ENCODE measurements around the gene NPDC1.
"Not testable (repeated sequence)": the region's sequence is repeated elsewhere in the genome, so short reads cannot be mapped to it uniquely, and the experiment has no call there.

The NPDC1 gene

DNA sequence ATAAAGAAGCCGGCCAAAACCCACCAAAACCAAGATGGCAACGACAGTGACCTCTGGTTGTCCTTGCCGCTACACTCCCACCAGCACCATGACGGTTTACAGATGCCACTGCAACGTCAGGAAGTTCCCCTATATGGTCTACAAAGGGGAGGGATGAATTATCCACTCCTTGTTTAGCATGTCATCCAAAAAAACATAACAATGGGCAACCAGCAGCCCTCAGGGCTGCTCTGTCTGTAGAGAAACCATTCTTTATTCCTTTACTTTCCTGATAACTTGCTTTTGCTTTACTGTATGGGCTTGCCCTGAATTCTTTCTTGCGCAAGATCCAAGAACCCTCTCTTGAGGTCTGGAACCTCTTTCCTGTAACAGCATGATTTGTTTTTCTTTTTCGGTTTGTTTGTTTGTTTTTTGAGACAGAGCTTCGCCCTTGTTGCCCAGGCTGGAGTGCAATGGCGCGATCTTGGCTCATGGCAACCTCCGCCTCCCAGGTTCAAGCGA lies 29.3 kb upstream of the NPDC1 start:
- in situ Hi-C loops (cut with MboI; ENCODE audit: low sequenced_read_pairs) = no loop called here

DNA sequence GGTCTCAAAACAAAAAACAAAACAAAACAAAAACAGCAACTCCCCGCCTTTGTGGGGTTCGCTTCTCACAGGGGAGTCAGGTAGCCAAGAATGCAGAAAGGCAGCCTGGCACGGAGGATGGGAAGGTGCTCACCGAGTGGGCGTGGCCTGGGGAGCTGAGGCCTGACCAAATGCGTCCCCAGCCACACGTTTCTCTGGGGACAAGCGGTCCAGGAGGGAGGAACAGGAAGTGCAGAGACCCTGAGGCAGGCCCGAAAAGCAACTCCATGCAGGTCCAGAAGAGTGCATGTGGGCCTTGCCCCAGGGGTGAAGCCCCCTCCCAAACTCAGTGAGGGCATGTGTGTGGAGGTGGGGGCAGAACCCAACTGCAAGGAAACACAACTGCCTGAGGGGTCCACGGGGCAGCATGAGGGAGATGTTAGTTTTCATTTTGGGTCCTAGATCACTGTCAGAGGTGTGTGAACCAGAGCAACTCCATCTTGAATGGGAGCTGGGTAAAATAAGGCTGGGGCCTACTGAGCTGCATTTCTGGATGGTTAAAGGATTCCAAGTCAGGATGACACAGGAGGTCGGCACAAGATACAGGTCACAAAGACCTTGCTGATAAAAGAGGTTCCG lies 28.8 kb upstream of the NPDC1 start:
- in situ Hi-C loops (cut with MboI; ENCODE audit: low sequenced_read_pairs) = no loop called here

DNA sequence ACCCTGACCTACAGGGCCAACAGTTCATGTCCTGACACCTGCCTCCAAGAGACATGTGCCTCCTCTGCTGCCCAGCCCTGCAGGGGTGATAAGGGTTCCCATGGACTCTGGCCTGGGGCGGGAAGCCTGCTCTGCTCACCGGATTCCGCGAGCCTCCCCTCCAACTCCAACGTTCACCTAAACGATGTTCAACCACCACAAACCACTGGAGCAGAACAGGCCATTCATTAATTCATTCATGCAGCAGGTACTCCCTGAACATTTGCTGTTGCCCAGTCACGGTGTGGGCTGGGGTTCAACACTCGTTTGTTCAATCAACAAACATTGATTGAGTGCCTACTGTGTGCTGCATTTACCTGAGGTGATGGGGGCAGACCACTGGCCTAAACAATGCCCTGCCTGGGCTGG lies 28.0 kb upstream of the NPDC1 start:
- in situ Hi-C loops (cut with MboI; ENCODE audit: low sequenced_read_pairs) = no loop called here

DNA sequence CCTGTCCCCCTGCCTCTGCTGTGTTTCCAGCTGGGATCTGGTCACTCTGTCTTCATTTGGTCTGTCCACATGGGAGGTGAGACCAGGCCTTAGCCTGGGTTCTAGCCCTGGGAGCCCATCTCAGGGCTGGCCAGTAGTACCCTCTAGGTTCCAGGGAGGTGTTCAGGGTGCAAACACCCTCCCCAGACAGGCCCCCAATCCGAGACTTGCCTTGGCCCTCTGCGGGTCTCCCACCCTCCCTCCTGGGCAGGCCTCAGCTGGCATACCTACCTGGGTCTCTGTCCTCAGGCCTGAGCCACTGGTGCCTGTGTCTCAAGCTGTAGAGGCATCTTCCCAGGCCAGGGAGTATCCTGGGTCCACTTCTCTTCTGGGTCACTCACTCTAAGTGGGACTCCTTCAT lies 25.3 kb upstream of the NPDC1 start:
- in situ Hi-C loops (cut with MboI; ENCODE audit: low sequenced_read_pairs) = no loop called here

DNA sequence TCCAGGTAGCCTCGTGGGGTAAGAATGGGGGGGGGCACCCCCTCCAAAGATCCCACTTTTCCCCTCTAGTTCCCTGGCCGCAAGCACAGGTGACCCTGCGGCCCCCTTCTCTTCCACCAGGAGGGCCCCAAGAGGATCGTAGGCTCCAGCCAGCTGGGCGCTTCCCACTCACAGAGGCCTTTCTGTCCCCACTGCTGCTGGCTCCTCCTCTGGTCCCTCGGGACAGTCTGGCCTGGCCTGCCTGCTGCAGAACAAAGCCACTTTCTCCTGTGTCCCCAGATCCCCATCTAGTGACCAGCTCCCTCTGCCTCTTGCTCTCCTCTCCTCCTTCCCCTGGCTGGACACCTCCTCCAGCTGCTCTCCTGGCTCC lies 24.9 kb upstream of the NPDC1 start:
- in situ Hi-C loops (cut with MboI; ENCODE audit: low sequenced_read_pairs) = no loop called here

DNA sequence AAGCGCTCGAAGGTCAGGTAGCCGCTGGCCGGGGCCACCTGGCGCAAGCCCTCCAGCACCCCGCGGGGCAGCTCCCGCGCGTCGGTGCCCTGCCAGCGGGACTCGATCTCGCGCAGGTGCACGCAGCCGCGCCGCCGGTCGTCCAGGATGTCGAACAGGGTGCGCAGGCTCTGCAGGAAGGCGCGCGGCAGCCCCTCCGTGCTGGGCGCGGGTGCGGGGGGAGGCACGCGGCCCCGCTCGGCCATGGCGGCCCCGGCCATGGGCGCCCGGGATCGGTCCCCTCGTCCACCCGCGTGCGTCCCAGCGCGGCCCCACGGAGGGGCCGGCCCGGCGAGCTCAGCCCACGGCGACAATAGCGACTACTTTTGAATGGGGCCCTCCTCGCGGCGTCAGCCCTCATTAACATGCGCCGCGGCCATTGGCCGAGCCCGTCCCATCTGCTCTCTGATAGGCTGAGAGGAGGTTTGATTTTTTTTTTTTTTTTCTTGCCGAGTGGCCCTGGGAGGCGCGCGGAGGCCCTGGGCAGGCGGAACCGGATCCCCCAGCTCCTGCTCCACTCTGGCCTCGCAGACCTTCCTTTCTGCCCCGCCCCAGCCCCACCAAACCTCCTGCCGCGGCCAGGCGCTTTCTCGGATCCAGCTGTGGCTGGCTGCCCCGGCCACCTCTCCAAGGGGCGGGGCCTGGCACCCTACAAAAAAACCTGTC lies 24.4 kb upstream of the NPDC1 start, which contains the start of gene SAPCD2:
Gene SAPCD2 (minus strand): TSS at position 357 of the 705 bp plus-strand sequence. CDS start 97 bp downstream, at position 260.
- in situ Hi-C loops (cut with MboI; ENCODE audit: low sequenced_read_pairs) = no loop called here

DNA sequence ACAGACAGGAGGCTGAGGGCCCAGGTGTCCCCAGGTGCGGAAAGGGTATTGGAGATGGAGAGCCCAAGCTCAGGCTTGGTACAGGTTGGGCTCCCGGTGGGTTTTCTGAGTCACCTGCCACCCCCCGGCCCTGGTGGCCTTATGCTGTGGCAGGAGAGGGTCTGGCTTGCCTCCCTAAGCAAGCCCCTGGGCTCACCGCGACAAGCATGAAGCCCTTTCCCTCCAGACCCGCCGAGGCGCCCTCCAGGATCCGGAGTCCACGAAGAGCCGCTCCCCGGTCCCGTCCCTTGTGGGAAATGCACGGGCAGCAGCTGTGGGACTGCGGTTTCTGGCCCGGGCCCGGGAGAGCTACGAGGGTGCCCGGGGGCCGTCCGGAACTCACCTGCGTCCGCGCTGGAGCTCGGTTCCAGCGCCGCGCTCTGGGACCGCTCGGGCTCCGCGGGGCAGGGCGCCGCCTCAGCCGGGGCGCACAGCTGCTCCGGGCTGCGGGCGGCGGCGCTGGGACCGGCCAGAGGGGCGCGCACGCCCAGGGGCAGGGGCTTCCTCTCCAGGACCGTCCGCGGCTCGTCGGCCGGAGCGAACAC lies 23.6 kb upstream of the NPDC1 start:
- in situ Hi-C loops (cut with MboI; ENCODE audit: low sequenced_read_pairs) = no loop called here

DNA sequence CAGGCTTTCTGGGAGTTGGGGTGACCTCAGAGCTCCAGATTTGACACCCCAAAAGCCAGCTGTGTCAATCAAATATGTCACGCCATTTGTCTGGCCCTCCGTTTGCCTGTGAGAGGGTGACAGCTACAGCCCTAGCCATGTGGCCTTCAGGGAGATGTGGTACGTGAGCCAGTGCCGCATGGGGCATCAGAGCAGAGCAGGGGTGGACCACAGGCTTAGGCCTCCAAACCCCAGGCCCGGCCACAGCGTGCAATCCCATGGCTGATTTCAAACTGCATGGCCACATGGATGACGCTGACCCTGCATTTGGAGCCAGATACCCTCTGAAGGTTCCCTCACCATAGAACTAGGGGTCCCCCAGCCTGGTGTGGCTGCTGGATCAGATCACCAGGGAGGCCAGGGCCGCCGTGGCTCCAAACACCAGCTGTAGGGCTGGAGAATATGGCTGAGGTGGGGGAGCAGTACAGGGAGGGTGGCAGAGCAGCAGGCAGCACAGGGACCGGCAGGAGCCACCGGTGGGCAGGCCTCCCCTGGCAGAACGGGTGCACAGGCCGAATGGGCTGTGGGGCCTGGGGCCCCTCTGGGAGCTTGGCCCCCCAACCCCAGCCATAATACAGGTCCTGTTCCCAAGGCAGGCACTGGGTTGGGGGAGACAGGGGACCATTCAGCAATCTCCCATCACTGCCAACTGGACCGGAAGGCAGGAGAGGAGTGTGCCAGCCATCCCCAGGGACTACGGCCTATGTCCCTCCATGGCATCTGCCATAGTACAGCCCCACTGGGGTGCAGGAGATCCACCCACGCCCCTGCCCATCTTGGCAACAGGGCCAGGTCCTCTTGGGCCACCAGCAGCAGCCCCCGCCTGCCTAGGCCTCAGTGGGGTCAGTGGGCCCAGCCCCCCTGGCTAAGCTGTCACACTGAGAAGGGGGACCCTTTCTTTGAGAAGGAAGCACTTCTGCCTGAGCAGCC lies 22.8 kb upstream of the NPDC1 start:
- in situ Hi-C loops (cut with MboI; ENCODE audit: low sequenced_read_pairs) = no loop called here

DNA sequence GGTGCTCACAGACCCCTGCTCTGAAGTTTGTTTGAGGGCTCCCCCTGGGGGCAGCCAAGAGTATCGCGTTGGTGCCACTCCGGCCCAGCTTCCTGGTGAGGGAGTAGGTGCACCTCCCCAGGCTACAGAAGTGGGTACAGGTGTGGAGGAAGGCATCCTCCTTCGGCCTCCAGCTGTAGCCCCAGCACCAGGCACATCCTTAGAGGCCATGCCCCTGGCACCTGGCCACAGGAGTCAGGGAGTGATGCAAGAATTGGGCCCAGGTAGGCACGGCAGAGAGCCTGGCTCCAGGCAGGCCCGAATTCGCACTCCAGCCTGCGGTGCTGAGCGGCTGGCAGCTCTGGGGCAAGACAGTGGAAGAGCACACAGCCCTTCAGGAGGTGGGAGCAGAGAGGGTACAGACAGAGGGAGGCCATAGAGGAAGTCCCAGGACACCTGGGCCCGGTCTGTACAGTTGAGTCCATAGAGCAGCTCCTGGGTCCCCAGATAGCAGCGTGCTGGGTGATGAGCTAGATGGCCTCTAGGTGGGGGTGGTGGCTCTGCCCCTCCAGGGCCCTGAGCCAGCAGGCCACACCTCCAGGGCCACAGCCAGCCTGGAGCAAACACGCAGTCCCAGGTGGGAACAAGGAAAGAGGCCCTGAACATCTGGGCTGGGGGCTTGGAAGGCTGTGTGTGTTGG lies 22.0 kb upstream of the NPDC1 start:
- in situ Hi-C loops (cut with MboI; ENCODE audit: low sequenced_read_pairs) = no loop called here

DNA sequence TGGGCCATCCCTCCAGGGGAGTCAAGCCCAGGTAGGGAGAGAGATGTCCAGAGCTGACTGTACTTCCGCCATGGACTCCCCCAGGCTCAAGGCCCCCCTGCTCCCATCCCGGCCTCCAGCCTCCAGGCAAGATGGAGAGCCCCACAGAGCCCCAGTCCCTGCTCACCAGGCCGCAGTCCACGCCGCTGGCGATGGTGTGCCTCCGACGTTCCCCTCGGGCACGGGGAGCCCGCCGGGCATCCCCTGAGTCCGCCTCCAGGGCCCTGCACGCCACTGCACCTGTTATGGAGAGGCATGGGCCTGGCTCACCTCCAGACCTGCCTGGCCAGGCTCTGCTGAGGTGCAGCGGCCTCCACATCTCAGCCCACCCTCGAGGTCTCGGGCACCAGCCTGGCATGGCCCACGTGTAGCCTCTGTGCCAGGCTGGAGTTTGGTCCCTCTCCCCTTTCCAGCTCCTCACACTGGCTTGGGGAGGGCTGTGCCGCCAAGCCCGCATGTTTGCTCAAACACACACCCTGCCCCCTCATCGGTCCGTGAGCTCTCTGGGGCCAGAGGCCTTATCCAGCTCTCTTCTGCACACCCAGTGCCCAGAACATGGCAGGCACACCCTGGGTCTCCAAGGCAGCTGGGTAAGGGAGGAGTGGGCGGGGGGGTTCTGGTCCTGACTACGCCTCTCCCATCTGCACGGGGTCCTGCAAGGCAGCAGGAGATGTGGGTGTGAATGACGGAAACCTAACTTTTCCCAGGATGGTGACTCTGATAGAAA lies 20.3 kb upstream of the NPDC1 start:
- in situ Hi-C loops (cut with MboI; ENCODE audit: low sequenced_read_pairs) = no loop called here

DNA sequence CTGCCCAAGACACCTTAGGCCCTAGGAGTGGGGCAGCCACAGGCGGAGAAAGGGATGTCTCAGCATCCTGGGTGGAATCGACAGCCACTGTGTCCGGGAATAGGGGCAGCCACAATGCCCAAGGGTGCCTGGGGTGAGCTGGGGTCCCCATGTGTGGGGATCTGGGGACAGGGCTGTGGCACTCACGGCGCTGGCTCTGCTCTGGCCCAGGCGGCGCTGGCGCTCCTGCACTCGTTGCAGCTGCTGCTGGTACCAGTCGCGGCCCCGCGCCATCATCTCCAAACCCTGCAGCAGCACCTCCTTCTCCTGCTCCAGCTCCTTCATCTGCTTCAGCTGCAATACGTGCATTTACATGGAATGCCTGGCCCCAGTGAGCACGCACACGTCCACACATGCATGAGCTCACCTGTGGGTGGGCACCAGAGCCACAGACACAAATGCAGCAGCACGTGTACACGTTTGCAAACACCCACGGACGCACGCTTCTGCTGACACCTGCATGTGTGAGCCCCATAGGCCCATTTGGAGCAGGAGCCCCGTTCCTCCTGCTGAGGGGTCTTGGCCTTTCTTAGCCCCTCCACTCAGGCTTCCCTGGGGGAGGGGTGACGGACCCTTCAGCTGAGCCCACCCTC lies 19.5 kb upstream of the NPDC1 start:
- in situ Hi-C loops (cut with MboI; ENCODE audit: low sequenced_read_pairs) = no loop called here

DNA sequence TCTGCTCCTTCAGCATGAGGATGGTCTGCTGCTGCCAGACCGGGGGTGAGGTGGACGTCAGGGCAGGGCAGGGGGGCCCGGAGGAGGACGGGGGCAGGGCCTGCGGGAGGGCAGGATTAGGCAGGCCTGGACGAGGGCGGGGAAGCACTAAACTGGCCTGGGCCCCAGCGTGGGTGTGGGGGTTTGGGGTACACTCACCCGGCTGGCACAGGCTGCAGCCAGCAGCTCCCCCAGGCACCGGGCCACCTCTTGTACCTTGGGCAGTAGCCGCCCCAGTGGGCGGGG lies 18.8 kb upstream of the NPDC1 start:
- in situ Hi-C loops (cut with MboI; ENCODE audit: low sequenced_read_pairs) = no loop called here

DNA sequence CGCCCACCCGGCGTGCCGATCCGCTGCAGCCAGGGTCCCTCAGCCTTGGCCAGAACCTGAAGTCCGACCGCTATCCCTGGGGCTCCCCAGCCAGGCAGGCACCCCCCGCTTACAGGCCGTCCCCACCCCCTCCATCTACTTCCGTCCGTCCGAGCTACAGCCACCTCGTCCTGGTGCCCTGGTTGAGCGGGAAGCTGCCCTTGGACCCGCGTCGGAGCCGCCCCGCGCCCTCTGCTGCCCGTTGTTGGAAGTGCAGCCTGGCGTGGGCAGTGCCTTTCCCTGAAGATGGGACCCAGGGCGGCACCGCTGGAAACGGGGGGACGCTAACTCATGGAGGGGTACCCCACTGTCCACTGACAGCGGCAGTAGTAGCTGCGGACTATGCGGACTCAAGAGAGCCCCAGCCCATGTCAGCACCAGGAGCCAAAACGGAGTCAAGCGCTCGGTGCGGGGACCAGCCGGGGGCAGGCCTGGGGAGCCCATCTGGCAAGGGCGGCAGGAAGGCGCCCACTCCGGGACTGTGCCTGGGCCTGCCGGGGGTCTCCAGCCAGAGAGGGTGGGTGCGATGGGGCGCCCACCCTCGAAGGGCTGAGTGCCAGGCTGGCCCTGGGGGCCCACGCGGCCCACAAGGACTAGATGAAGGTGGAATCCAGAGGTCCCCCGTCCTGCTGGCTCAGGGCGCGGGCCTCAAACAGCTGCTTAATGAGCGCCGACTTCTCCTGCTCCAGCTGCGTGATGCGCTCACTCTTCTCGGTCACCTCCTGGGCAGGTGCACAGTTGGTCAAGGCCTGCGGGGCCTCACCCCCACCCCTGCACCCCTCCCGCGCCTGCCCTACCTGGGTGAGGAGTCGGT lies 18.3 kb upstream of the NPDC1 start:
- in situ Hi-C loops (cut with MboI; ENCODE audit: low sequenced_read_pairs) = no loop called here

DNA sequence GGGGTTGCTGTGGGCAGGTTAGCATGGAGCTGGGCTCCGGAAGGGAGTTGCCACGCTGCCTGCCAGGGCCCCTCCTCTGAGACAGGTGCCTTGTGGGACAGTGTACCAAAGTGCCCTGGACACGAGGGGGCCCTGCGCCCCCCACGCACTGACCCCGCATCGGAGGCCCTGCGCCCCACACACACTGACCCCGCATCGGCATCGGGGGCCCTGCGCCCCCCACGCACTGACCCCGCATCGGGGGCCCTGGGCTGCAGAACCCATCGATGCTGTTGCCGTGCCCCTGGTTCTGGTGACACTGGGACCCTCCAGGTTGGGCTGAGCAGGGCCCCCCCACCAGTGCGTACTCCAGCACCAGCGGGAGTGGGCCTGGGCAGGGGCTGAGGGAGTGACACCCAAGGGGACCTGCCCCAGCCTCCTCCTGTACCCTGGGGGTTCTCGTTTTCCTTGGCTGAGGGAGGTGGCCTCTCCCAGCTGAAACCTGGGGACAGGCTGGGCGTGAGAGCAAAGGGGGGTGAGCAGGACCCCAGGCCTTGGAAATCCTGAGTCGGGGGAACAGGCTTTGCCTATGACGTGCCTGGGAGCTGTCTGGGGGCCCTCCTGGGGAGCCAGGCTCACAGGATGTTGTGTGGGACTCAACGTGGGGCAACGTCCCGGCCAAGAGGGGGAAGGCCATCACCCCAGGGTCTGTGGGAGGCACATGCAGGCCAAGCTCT lies 17.5 kb upstream of the NPDC1 start:
- in situ Hi-C loops (cut with MboI; ENCODE audit: low sequenced_read_pairs) = no loop called here

DNA sequence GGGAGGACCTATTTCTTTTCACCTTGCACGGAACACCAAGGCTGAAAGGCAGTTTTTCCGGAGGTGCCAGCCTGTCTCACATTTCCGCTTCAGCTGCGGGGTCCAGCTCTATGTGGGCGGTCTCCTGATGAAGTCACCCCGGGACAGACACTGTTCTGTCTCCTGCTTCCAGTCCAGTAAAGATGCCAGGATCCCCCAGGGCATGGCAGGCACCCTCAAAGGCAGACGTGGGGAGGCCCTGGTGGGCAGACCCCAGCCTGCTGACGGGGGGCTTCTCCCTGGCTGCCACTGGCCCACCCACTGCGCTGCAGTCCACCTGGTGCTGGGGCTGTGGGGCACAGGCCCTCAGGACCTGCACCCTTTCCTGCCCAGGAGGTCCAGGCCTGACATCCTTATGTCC lies 16.8 kb upstream of the NPDC1 start:
- in situ Hi-C loops (cut with MboI; ENCODE audit: low sequenced_read_pairs) = not testable (repeated sequence)

DNA sequence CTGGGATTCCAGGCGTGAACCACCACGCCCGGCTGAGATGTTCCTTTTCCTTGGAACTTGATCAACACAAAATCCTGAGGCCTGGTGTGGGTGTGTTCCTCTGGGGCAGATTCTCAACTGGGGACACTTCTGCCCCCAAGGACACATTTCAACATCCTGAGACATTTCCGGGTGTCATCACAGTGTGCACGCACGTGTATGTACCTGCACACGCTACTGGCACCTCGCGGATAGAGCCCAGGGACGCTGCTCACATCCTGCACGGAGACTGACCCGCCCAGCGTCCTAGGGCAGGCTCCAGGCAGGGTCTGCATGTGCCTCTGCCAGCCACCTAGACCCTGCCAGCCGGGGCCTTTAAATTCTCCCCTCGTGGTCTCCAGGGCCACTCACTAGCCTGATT lies 16.4 kb upstream of the NPDC1 start:
- in situ Hi-C loops (cut with MboI; ENCODE audit: low sequenced_read_pairs) = no loop called here

DNA sequence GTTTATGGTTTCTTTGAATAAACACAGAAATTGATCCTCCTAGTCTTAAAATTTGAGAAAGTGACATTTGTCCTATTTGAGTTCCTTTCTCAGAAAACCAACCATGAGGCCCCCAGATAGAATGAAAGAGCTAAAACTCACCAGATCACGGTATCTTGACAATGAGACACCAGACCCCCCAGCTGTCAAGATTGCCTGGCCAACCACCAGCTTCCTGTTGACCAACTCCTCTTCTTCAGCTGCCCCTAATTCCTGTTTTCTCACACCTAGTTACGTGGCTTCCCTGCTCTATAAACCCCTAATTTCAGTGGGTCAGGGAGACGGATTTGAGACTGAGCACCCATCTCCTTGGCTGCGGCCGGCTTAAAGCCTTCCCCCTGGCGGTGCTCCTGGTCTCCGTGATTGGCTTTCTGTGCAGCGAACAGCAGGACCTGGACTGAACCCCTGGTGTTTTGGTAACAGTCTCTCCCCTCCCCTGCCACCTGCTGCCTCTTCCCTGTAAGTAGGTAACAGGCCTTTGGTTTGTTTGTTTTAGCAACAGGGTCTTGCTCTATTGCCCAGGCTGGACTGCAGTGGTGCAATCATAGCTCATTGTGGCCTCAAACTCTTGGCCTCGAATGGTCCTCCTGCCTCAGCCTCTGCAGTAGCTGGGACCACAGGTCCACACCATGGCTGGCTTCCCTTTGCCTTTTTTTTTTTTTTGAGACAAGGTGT lies 12.7 kb upstream of the NPDC1 start:
- in situ Hi-C loops (cut with MboI; ENCODE audit: low sequenced_read_pairs) = no loop called here
